ENCODE results near the gene KCNMA1. TPM values are rescaled to one million over a fixed set of nuclear protein-coding genes. Genes with fewer than 3 reads are reported as not detected.

The KCNMA1 gene
- total and polyA plus RNA-seq, 9 of the 15 experiments (the other 6 are each of a cell fraction or from before 2014, with no cell fraction given) = 0.01 to 0.95 (median 0.15) TPM; not detected in 4

DNA sequence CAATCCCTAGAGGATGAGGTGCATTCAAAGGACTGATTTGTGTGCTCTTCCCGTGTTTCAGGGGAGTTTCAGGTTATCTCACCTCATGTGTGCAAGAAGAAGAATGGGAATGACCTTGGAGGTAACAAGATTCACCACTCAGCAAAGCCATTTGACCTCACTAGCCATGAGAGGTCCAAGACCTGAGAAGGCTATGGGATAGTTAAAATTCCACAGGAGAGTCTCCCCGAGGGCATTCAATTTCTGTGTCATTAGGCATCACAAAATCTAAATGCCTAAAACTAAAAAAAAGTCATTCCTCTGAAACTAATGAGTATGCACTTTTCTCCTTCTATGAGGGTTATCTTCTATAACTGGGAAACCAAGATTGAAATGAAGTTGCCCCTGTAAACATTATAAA lies 433.4 kb downstream of the KCNMA1 start:
- no TSS peak for BruUV-seq (replicated peaks)
- ATAC-seq = no peak
- no peaks in the 10 kb centered on the region for H4K20me1 ChIP-seq (replicated peaks; ENCODE audit: control insufficient read depth, insufficient read depth, low read length)
- no peaks in the 10 kb centered on the region for H3K9me3 ChIP-seq (replicated peaks; ENCODE audit: control insufficient read depth, insufficient read depth, low read depth, low read length)
- no peak overlapping the region for H3K4me3 ChIP-seq
- no peaks in the 10 kb centered on the region for H3K9me1 ChIP-seq (ENCODE audit: control insufficient read depth, insufficient read depth, low read length)
- no peaks in the 10 kb centered on the region for H3K4me1 ChIP-seq (replicated peaks in 1 of 2; ENCODE audit: control insufficient read depth in 2 of 2, insufficient read depth in 2 of 2, low read length in 2 of 2)
- H3K36me3 ChIP-seq (ENCODE audit: control insufficient read depth, insufficient read depth, low read length) = no peaks in the 10 kb centered on the region
- no peaks in the 10 kb centered on the region for H3K27me3 ChIP-seq (ENCODE audit: control insufficient read depth in 2 of 2, insufficient read depth in 2 of 2, low read length in 2 of 2)
- no peak overlapping the region for H3K9ac ChIP-seq (ENCODE audit: insufficient read depth in 1 of 2, low read depth in 2 of 2, low read length in 2 of 2)
- no peak overlapping the region for H3K27ac ChIP-seq (ENCODE audit: extremely low read depth, low read depth, low read length)
- CTCF ChIA-PET (ENCODE audit: low intra/inter-chr PET ratio) = interaction anchor here (0.7 kb wide), 1 partner anchor 17 kb away, joined by 5 read pairs; no protein-coding TSS in a partner anchor
- 0% methylated on average over 2 of the region's 2 CpGs for WGBS (ENCODE audit: insufficient coverage, low coverage, missing lambda C conversion rate)
- H3K79me2 ChIP-seq (ENCODE audit: control insufficient read depth, insufficient read depth, low read length) = no peaks in the 10 kb centered on the region
- no peak overlapping the region for H3K4me2 ChIP-seq (ENCODE audit: insufficient read depth, low read length)
- in situ Hi-C loops (cut with MboI) = no loop called here
- POLR2A ChIA-PET = no interaction called here
- H2AFZ ChIP-seq (ENCODE audit: low read depth, low read length) = no peak overlapping the region
- FAIRE-seq = no peak
- intact Hi-C loops (cut with micrococcal nuclease) = no loop called here
- DNase-seq (ENCODE audit: extremely low read depth in 1 of 4, low spot score in 3 of 4) = no peak
- TF ChIP-seq JUND (IDR thresholded peaks at IDR 0.05; ENCODE audit: borderline replicate concordance, low read depth, low read length) (no peak), JUND (tag; IDR thresholded peaks at IDR 0.05; ENCODE audit: borderline replicate concordance, low read depth, low read length) (no peak), ZNF586 (CRISPR knock-in tag; conservative IDR thresholded peaks at IDR 0.05) (no peak), NR1H2 (CRISPR knock-in tag; IDR thresholded peaks at IDR 0.05) (no peak), ZNF668 (CRISPR knock-in tag; IDR thresholded peaks at IDR 0.05) (no peak), EZH2 (IDR thresholded peaks at IDR 0.05; ENCODE audit: borderline replicate concordance, low read depth, low read length) (no peak), RREB1 (CRISPR knock-in tag; IDR thresholded peaks at IDR 0.05) (no peak), XRCC5 (IDR thresholded peaks at IDR 0.05; ENCODE audit: low read depth, low read length) (no peak), ZNF75A (CRISPR knock-in tag; IDR thresholded peaks at IDR 0.05) (no peak), FOXA1 (IDR thresholded peaks at IDR 0.05; ENCODE audit: borderline replicate concordance) (no peak), FOXM1 (IDR thresholded peaks at IDR 0.05; ENCODE audit: low read depth) (no peak), FOXM1 (CRISPR knock-in tag; IDR thresholded peaks at IDR 0.05; ENCODE audit: low read depth) (no peak), FUS (optimal IDR thresholded peaks at IDR 0.05; ENCODE audit: low read depth, low read length) (no peak), THRA (IDR thresholded peaks at IDR 0.05) (no peak), ATF2 (CRISPR knock-in tag; IDR thresholded peaks at IDR 0.05) (no peak)
- TF ChIP-seq, protein P1, sequence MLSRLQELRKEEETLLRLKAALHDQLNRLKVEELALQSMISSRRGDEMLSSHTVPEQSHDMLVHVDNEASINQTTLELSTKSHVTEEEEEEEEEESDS (CRISPR knock-in tag; IDR thresholded peaks at IDR 0.05) = no peak
